Gastrocnemius medialis (tissue), 4 donors: ENCODE data around the gene PCDH9.
"Not testable (repeated sequence)": the region's sequence is repeated elsewhere in the genome, so short reads cannot be mapped to it uniquely, and the experiment has no call there.

Experiments
- CTCF ChIP-seq, 5 experiments: fragments of 450-650 bp in 3 of 5; fragments of 200-600 bp in 2 of 5; sonication (generic) in 2 of 5; IDR thresholded peaks in 4 of 5; conservative IDR thresholded peaks in 1 of 5; 1 replicate in 4 of 5; 2 replicates in 1 of 5; pipeline ENCODE4 v1.5.1; 2016 to 2019; ENCODE audit warnings: antibody characterized with exemption in 5 of 5, mild to moderate bottlenecking in 3 of 5, moderate library complexity in 3 of 5
- POLR2A ChIP-seq, 2 donors: fragments of 450-650 bp; IDR thresholded peaks; one replicate each; pipeline ENCODE4 v1.6.1; 2017; ENCODE audit warnings: antibody characterized with exemption in 2 of 2, mild to moderate bottlenecking in 2 of 2, moderate library complexity in 2 of 2

DNA sequence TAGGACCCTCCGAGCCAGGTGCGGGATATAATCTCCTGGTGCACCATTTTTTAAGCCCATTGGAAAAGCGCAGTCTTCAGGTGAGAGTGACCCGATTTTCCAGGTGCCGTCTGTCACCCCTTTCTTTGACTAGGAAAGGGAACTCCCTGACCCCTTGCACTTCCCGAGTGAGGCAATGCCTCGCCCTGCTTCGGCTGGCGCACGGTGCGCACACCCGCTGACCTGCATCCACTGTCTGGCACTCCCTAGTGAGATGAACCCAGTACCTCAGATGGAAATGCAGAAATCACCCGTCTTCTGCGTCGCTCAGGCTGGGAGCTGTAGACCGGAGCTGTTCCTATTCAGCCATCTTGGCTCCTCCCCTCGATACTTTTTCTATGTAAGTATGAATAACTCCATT is 970.7 kb downstream of the PCDH9 start:
- TF ChIP-seq CTCF (IDR thresholded peaks at IDR 0.05 in 4 of 5, conservative IDR thresholded peaks at IDR 0.05 in 1 of 5); POLR2A (IDR thresholded peaks at IDR 0.05): not testable (repeated sequence)
